ENCODE measurements around the gene AMBRA1. TPM values are rescaled to one million over a fixed set of nuclear protein-coding genes. Genes with fewer than 3 reads are reported as not detected.

The AMBRA1 gene
- polyA plus RNA-seq, 1 of the 3 experiments (the other 2 are of a cell fraction), result 10.4 TPM

- H4K20me1 ChIP-seq (ENCODE audit: insufficient read depth), result peaks cover 18% of the 10 kb centered on the region
- H3K27ac ChIP-seq (ENCODE audit: low read depth in 2 of 2, low read length in 1 of 2), result no peak overlapping the region
- peaks cover 0 to 8% of the 10 kb centered on the region in 2 experiments for H3K36me3 ChIP-seq (replicated peaks in 1 of 2; ENCODE audit: control insufficient read depth in 1 of 2, insufficient read depth in 2 of 2, low read length in 1 of 2)
- no peak overlapping the region for H3K4me3 ChIP-seq (ENCODE audit: low read depth in 2 of 2, low read length in 1 of 2)
- CTCF ChIA-PET, result interaction anchor here (2.2 to 7.6 kb wide), 3 partner anchors 8 to 144 kb away, joined by 11 to 204 read pairs (median 96); no protein-coding TSS in a partner anchor
- H3K4me2 ChIP-seq, result no peak overlapping the region
- peaks cover 15% of the 10 kb centered on the region for H3K27me3 ChIP-seq (ENCODE audit: insufficient read depth)
- POLR2A ChIA-PET, result no interaction called here
- no peaks in the 10 kb centered on the region for H3K79me2 ChIP-seq (ENCODE audit: insufficient read depth)
- no peak overlapping the region for H2AFZ ChIP-seq (ENCODE audit: low read depth)
- H3K9me3 ChIP-seq, result no peaks in the 10 kb centered on the region
- H3K9ac ChIP-seq, result no peak overlapping the region
- peaks cover 0 to 27% of the 10 kb centered on the region in 2 experiments; a peak in 2 of 4 replicates for H3K4me1 ChIP-seq (ENCODE audit: control insufficient read depth in 1 of 2, insufficient read depth in 2 of 2, low read depth in 1 of 2, low read length in 1 of 2)
- TF ChIP-seq CHD2 (IDR thresholded peaks at IDR 0.05; ENCODE audit: low read length, partially characterized antibody), result no peak
- TF ChIP-seq, protein P1, sequence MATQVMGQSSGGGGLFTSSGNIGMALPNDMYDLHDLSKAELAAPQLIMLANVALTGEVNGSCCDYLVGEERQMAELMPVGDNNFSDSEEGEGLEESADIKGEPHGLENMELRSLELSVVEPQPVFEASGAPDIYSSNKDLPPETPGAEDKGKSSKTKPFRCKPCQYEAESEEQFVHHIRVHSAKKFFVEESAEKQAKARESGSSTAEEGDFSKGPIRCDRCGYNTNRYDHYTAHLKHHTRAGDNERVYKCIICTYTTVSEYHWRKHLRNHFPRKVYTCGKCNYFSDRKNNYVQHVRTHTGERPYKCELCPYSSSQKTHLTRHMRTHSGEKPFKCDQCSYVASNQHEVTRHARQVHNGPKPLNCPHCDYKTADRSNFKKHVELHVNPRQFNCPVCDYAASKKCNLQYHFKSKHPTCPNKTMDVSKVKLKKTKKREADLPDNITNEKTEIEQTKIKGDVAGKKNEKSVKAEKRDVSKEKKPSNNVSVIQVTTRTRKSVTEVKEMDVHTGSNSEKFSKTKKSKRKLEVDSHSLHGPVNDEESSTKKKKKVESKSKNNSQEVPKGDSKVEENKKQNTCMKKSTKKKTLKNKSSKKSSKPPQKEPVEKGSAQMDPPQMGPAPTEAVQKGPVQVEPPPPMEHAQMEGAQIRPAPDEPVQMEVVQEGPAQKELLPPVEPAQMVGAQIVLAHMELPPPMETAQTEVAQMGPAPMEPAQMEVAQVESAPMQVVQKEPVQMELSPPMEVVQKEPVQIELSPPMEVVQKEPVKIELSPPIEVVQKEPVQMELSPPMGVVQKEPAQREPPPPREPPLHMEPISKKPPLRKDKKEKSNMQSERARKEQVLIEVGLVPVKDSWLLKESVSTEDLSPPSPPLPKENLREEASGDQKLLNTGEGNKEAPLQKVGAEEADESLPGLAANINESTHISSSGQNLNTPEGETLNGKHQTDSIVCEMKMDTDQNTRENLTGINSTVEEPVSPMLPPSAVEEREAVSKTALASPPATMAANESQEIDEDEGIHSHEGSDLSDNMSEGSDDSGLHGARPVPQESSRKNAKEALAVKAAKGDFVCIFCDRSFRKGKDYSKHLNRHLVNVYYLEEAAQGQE (IDR thresholded peaks at IDR 0.05; ENCODE audit: low read depth, low read length), result no peak
- TF ChIP-seq PBX3 (IDR thresholded peaks at IDR 0.05), result no peak
- DNase-seq, result no peak
- WGBS (ENCODE audit: low lambda C conversion rate), result 85% methylated on average over 4 of the region's 4 CpGs
- H3K9me2 ChIP-seq, result no peaks in the 10 kb centered on the region
- peaks cover 10% of the 10 kb centered on the region for H3F3A ChIP-seq (replicated peaks; ENCODE audit: insufficient read depth)
Measured at GRCh38 chr11:46393759-46394158, 200.1 kb downstream of the AMBRA1 start.

- POLR2A ChIA-PET, result interaction anchor here (1.6 kb wide), 1 partner anchor 12 kb away, joined by 7 read pairs; the partner anchor contains the start of gene MDK
- no peaks in the 10 kb centered on the region for H3K9me3 ChIP-seq
- no peak overlapping the region for H3K27ac ChIP-seq (ENCODE audit: low read depth in 2 of 2, low read length in 1 of 2)
- H3K9me2 ChIP-seq, result no peaks in the 10 kb centered on the region
- CTCF ChIA-PET, result interaction anchor here (0.8 to 7.6 kb wide), 11 partner anchors 8 to 145 kb away, joined by 3 to 204 read pairs (median 11); partner anchors contain the start of gene DGKZ
- no peak for DNase-seq
- H2AFZ ChIP-seq (ENCODE audit: low read depth), result no peak overlapping the region
- no peak overlapping the region for H3K9ac ChIP-seq
- H3K36me3 ChIP-seq (replicated peaks in 1 of 2; ENCODE audit: control insufficient read depth in 1 of 2, insufficient read depth in 2 of 2, low read length in 1 of 2), result peaks cover 0 to 8% of the 10 kb centered on the region in 2 experiments
- peaks cover 18% of the 10 kb centered on the region for H4K20me1 ChIP-seq (ENCODE audit: insufficient read depth)
- H3F3A ChIP-seq (replicated peaks; ENCODE audit: insufficient read depth), result peaks cover 15% of the 10 kb centered on the region
- H3K27me3 ChIP-seq (ENCODE audit: insufficient read depth), result peaks cover 15% of the 10 kb centered on the region
- no peak overlapping the region for H3K4me3 ChIP-seq (ENCODE audit: low read depth in 2 of 2, low read length in 1 of 2)
- TF ChIP-seq EZH2phosphoT487 (IDR thresholded peaks at IDR 0.05; ENCODE audit: borderline replicate concordance, low read depth), result no peak
- TF ChIP-seq, protein P1 (IDR thresholded peaks at IDR 0.05; ENCODE audit: low read depth, low read length), result no peak
- TF ChIP-seq NRF1 (IDR thresholded peaks at IDR 0.05; ENCODE audit: low read depth, low read length), result no peak
- TF ChIP-seq ZBTB33 (IDR thresholded peaks at IDR 0.05; ENCODE audit: borderline replicate concordance, low read depth), result no peak
- TF ChIP-seq JUND (IDR thresholded peaks at IDR 0.05), result no peak
- TF ChIP-seq FOXJ3 (CRISPR knock-in tag; IDR thresholded peaks at IDR 0.05), result no peak
- no peak for TF ChIP-seq PBX3 (IDR thresholded peaks at IDR 0.05)
- no peak for TF ChIP-seq POLR2AphosphoS5 (IDR thresholded peaks at IDR 0.05; ENCODE audit: low read depth, low read length)
- no peak for TF ChIP-seq YY1 (IDR thresholded peaks at IDR 0.05; ENCODE audit: low read depth)
- H3K4me1 ChIP-seq (ENCODE audit: control insufficient read depth in 1 of 2, insufficient read depth in 2 of 2, low read depth in 1 of 2, low read length in 1 of 2), result peaks cover 0 to 27% of the 10 kb centered on the region in 2 experiments; a peak in 2 of 4 replicates
- WGBS (ENCODE audit: low lambda C conversion rate), result 80% methylated on average over 4 of the region's 4 CpGs
- no peak overlapping the region for H3K4me2 ChIP-seq
- no peaks in the 10 kb centered on the region for H3K79me2 ChIP-seq (ENCODE audit: insufficient read depth)
Measured at GRCh38 chr11:46393231-46393616, 200.6 kb downstream of the AMBRA1 start.
